ENCODE results near the gene EXTL1.

DNA sequence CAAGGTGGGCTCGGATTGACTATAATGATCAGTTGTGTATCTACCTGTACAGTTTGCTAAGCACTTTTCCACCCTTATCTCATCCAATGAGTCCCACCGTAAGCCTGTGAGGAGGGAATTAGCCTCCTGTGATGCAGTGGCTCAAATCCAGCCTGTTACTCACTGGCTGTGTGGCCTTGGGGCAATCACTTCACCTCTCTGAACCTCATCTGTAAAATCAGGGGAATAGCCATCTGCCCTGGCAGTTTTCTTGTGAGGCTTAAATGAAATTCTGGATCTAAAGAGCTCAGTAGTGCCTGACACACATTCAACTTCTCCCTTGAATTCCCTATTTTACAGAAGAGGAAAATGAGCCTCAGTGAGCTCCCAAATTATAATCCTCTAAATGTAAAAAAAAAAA lies 7.4 kb upstream of the EXTL1 start:
- TF ChIP-seq CTCF (IDR thresholded peaks at IDR 0.05) = no peak
- no peak for TF ChIP-seq POLR2A (IDR thresholded peaks at IDR 0.05)

All from thyroid gland (tissue), 4 donors.